Stomach (tissue), 9 donors: ENCODE measurements around the gene TRIB2. TPM values are rescaled to one million over a fixed set of nuclear protein-coding genes. Genes with fewer than 3 reads are reported as not detected.
"Not testable (repeated sequence)": the region's sequence is repeated elsewhere in the genome, so short reads cannot be mapped to it uniquely, and the experiment has no call there.

Experiments
- DNase-seq, 2 donors: peaks; one replicate each; pipeline versions ENCODE4 v3.0.0 to v3.0.0-alpha.2; 2013 to 2019
- H3K27ac ChIP-seq, 5 donors: fragments of 200-600 bp in 4 of 5; sonication (generic) in 4 of 5; one replicate each; pipeline ENCODE4 v1.5.1; 2013 to 2019; ENCODE audit warnings: mild to moderate bottlenecking in 1 of 5, moderate library complexity in 1 of 5
- H3K27me3 ChIP-seq, 3 donors: fragments of 200-600 bp; sonication (generic); one replicate each; pipeline ENCODE4 v1.5.1; 2017 to 2019; ENCODE audit warnings: mixed run types in 1 of 3
- H3K36me3 ChIP-seq, 4 donors: fragments of 200-600 bp; sonication (generic); 1 replicate in 3 of 4; 2 replicates in 1 of 4; pipeline ENCODE4 v1.5.1; 2016 to 2019
- H3K4me1 ChIP-seq, 4 donors: fragments of 200-600 bp; sonication (generic); one replicate each; pipeline ENCODE4 v1.5.1; 2016 to 2019
- H3K4me3 ChIP-seq, 4 donors: fragments of 200-600 bp; sonication (generic) in 3 of 4; one replicate each; pipeline ENCODE4 v1.5.1; 2016 to 2019; ENCODE audit warnings: mild to moderate bottlenecking in 1 of 4
- H3K9me3 ChIP-seq, 4 donors: fragments of 200-600 bp; sonication (generic); one replicate each; pipeline ENCODE4 v1.5.1; 2016 to 2019
- CTCF ChIP-seq, 7 experiments: fragments of 450-650 bp in 4 of 7; fragments of 200-600 bp in 3 of 7; sonication (generic) in 3 of 7; IDR thresholded peaks; one replicate each; pipeline ENCODE4 v1.5.1; 2016 to 2019; ENCODE audit warnings: antibody characterized with exemption in 7 of 7, control low read depth in 2 of 7, mild to moderate bottlenecking in 1 of 7
- EP300 ChIP-seq: sonication (generic); formaldehyde crosslinking; IDR thresholded peaks from one replicate; pipeline ENCODE4 v1.6.1; 2017; ENCODE audit warnings: antibody characterized with exemption
- POLR2A ChIP-seq, 4 donors: fragments of 450-650 bp; IDR thresholded peaks; one replicate each; pipeline ENCODE4 v1.6.1; 2016; ENCODE audit warnings: antibody characterized with exemption in 4 of 4, control low read depth in 2 of 4, mild to moderate bottlenecking in 1 of 4, moderate library complexity in 1 of 4
- POLR2AphosphoS5 ChIP-seq, 3 donors: sonication (generic); formaldehyde crosslinking; IDR thresholded peaks; one replicate each; pipeline ENCODE4 v1.6.1; 2016; ENCODE audit warnings: antibody characterized with exemption in 3 of 3
- WGBS, 5 donors: extraction: QIAGEN DNeasy Blood & Tissue Kit in 3 of 5; methylation state at CpG; one replicate each; pipeline versions ENCODE4 v1.1.5 to v1.1.7; 2013 to 2018; 5-methylcytosine and 5-hydroxymethylcytosine counted together
- intact Hi-C: fragments of 100-400 bp; cut with DNase I; formaldehyde crosslinking; loops from one replicate; pipeline ENCODE4 v1.15.1; 2023; ENCODE audit warnings: low total_unique reads
- polyA plus RNA-seq, 3 donors: library from polyadenylated mRNA; stranded (reverse); fragments of 200-250 nt; gene quantifications; one replicate each; pipeline ENCODE4 v1.2.3, GENCODE V29; 2013
- total RNA-seq, 5 donors: library from RNA; depleted of rRNA; stranded (reverse); fragments of >200 nt; gene quantifications; one replicate each; pipeline versions ENCODE4 v1.1.0 to v1.2.3, GENCODE V29; 2014 to 2016
- donor health status: healthy with polysubstance abuse.
- donor health status: Bipolar disorder and iron deficiency.
- donor health status: healthy.

TRIB2 gene
- total and polyA plus RNA-seq, 8 donors = 6.4 to 226 (median 50.6) TPM

GRCh38 chr2:12679550-12680072, 37.1 kb upstream of the TRIB2 start:
- peaks cover 13 to 31% (median 19%) of the 10 kb centered on the region in 4 donors for H3K4me1 ChIP-seq
- intact Hi-C loops = no loop called here
- DNase-seq = no peak
- no peak overlapping the region for H3K4me3 ChIP-seq
- WGBS, 5 donors = 92 to 95% (median 93%) methylated on average over 5 of the region's 5 CpGs
- H3K36me3 ChIP-seq = no peaks in the 10 kb centered on the region
- H3K27me3 ChIP-seq = no peaks in the 10 kb centered on the region
- no peak overlapping the region for H3K27ac ChIP-seq
- TF ChIP-seq CTCF (IDR thresholded peaks at IDR 0.05) (no peak), EP300 (no peak), POLR2AphosphoS5 (IDR thresholded peaks at IDR 0.05) (no peak), POLR2A (IDR thresholded peaks at IDR 0.05) (no peak)
- H3K9me3 ChIP-seq = no peaks in the 10 kb centered on the region

GRCh38 chr2:12680115-12680514, 36.6 kb upstream of the TRIB2 start:
- H3K36me3 ChIP-seq, DNase-seq, intact Hi-C loops, H3K9me3 ChIP-seq, H3K27me3 ChIP-seq, H3K27ac ChIP-seq, H3K4me3 ChIP-seq: not testable (repeated sequence)
- WGBS, 5 donors = 0 to 88% (median 79%) methylated on average over 1 of the region's 1 CpG
- H3K4me1 ChIP-seq = peaks cover 17 to 34% (median 22%) of the 10 kb centered on the region in 4 donors

GRCh38 chr2:12682017-12682416, 34.7 kb upstream of the TRIB2 start:
- peaks cover 17 to 28% (median 21%) of the 10 kb centered on the region in 4 donors for H3K4me1 ChIP-seq
- H3K36me3 ChIP-seq = no peaks in the 10 kb centered on the region
- intact Hi-C loops = no loop called here
- no peaks in the 10 kb centered on the region for H3K27me3 ChIP-seq
- H3K9me3 ChIP-seq = no peaks in the 10 kb centered on the region
- no peak overlapping the region for H3K27ac ChIP-seq
- TF ChIP-seq POLR2AphosphoS5 (IDR thresholded peaks at IDR 0.05) (no peak), CTCF (IDR thresholded peaks at IDR 0.05) (no peak), EP300 (no peak), POLR2A (IDR thresholded peaks at IDR 0.05) (no peak)
- no peak for DNase-seq
- 81 to 92% (median 86%) methylated on average over 5 of the region's 5 CpGs for WGBS, 5 donors
- H3K4me3 ChIP-seq = no peak overlapping the region

- peak overlapping the region in 4 of 5 donors; percentile 1 to 77 (median 68) for H3K27ac ChIP-seq
- H3K4me3 ChIP-seq = no peak overlapping the region
- no peaks in the 10 kb centered on the region for H3K27me3 ChIP-seq
- H3K4me1 ChIP-seq = peaks cover 17 to 33% (median 23%) of the 10 kb centered on the region in 4 donors
- H3K36me3 ChIP-seq = no peaks in the 10 kb centered on the region
- 32 to 58% (median 46%) methylated on average over 6 of the region's 6 CpGs for WGBS, 5 donors
- no peaks in the 10 kb centered on the region for H3K9me3 ChIP-seq
- no peak for TF ChIP-seq POLR2A (IDR thresholded peaks at IDR 0.05)
- no peak for TF ChIP-seq CTCF (IDR thresholded peaks at IDR 0.05)
- TF ChIP-seq EP300 = no peak
- no peak for TF ChIP-seq POLR2AphosphoS5 (IDR thresholded peaks at IDR 0.05)
- DNase-seq = no peak
- intact Hi-C loops = no loop called here
These were observed 33.2 kb upstream of the TRIB2 start for GRCh38 chr2:12683457-12684100.

- H3K4me3 ChIP-seq = no peak overlapping the region
These were observed 32.2 kb upstream of the TRIB2 start for GRCh38 chr2:12684471-12684936.

More at GRCh38 chr2:12684471-12684936, 32.2 kb upstream of the TRIB2 start:
- Histone ChIP-seq H3K27ac (peak overlapping the region; percentile 7 to 77 (median 64)), H3K36me3 (no peaks in the 10 kb centered on the region), H3K27me3 (no peaks in the 10 kb centered on the region), H3K4me1 (peaks cover 17 to 33% (median 23%) of the 10 kb centered on the region in 4 donors), H3K9me3 (no peaks in the 10 kb centered on the region)
- 10 to 25% (median 16%) methylated on average over 5 of the region's 5 CpGs for WGBS, 5 donors
- TF ChIP-seq POLR2AphosphoS5 (IDR thresholded peaks at IDR 0.05) (peak in 1 of 3 donors; percentile 77), EP300 (no peak)
- DNase-seq = peak in 1 of 2 donors; percentile 43
- intact Hi-C loops = no loop called here
